Measurements from ENCODE around the gene HDAC4. TPM values are rescaled to one million over a fixed set of nuclear protein-coding genes. Genes with fewer than 3 reads are reported as not detected.

HDAC4 gene
- total and polyA plus RNA-seq, 2 of the 4 experiments (the other 2 are of a cell fraction), result 4.1 to 7.2 TPM

GRCh38 chr2:239034561-239035341, 366.1 kb downstream of the HDAC4 start:
- POLR2A ChIA-PET (ENCODE audit: unreplicated experiment), result no interaction called here
- H3K56ac ChIP-seq (ENCODE audit: extremely low read depth, insufficient read depth, low read length), result no peak overlapping the region
- H3K4me2 ChIP-seq (ENCODE audit: low read depth, low read length), result no peak overlapping the region
- H3K9me3 ChIP-seq (ENCODE audit: control insufficient read depth, insufficient read depth, low read length), result no peaks in the 10 kb centered on the region
- dilution Hi-C loops (cut with HindIII; ENCODE audit: low sequenced_read_pairs, unreplicated experiment), result no loop called here
- H3K4me1 ChIP-seq (ENCODE audit: control insufficient read depth, insufficient read depth, low read length), result no peaks in the 10 kb centered on the region
- H2BK5ac ChIP-seq (ENCODE audit: low read depth, low read length, poor library complexity, severe bottlenecking), result no peak overlapping the region
- TF ChIP-seq CEBPB (IDR thresholded peaks at IDR 0.05; ENCODE audit: low read depth, low read length) (no peak), ELK1 (IDR thresholded peaks at IDR 0.05; ENCODE audit: borderline replicate concordance, low read depth, low read length) (no peak), NFE2L2 (IDR thresholded peaks at IDR 0.05; ENCODE audit: low read depth, low read length) (no peak), CTCF (conservative IDR thresholded peaks at IDR 0.05; ENCODE audit: low read depth, low read length) (no peak), MAZ (IDR thresholded peaks at IDR 0.05; ENCODE audit: borderline replicate concordance, low read depth, low read length) (no peak), BHLHE40 (IDR thresholded peaks at IDR 0.05; ENCODE audit: low read depth, low read length) (no peak), FOS (IDR thresholded peaks at IDR 0.05; ENCODE audit: low read depth, low read length) (no peak), RCOR1 (IDR thresholded peaks at IDR 0.05; ENCODE audit: insufficient replicate concordance, low read length) (no peak), SMC3 (IDR thresholded peaks at IDR 0.05; ENCODE audit: low read depth, low read length) (no peak), POLR2A (IDR thresholded peaks at IDR 0.05; ENCODE audit: low read depth, low read length) (no peak)
- 16% methylated on average over 2 of the region's 19 CpGs; no CpG with 5 or more reads in 1 of the 2 experiments for WGBS, 2 experiments (ENCODE audit: extremely low coverage in 2 of 2, insufficient read length in 1 of 2)
- H4K8ac ChIP-seq (ENCODE audit: low read depth in 2 of 2, low read length in 2 of 2), result no peak overlapping the region
- no peak overlapping the region for H2BK120ac ChIP-seq (ENCODE audit: low read depth, low read length)
- BruUV-seq (replicated peaks), result no TSS peak
- DNase-seq, result no peak
- H3K27ac ChIP-seq (ENCODE audit: insufficient read depth, low read length), result no peak overlapping the region
- H3K79me1 ChIP-seq (ENCODE audit: low read depth in 1 of 2, low read length in 2 of 2), result no peaks in the 10 kb centered on the region
- peaks cover 10% of the 10 kb centered on the region for H3K27me3 ChIP-seq (ENCODE audit: control insufficient read depth, insufficient read depth, low read length)
- H3K9ac ChIP-seq (ENCODE audit: low read depth, low read length), result no peak overlapping the region
- no peak overlapping the region for H3K4me3 ChIP-seq (ENCODE audit: insufficient read depth, low read depth, low read length)
- no peak overlapping the region for H4K5ac ChIP-seq (ENCODE audit: low read depth, low read length)
- CTCF ChIA-PET, result interaction anchor here (1.0 kb wide), 1 partner anchor 10 kb away, joined by 4 read pairs; no protein-coding TSS in a partner anchor
- no peak overlapping the region for H3K23ac ChIP-seq (ENCODE audit: low read depth, low read length)
- H4K20me1 ChIP-seq (ENCODE audit: insufficient read depth, low read length), result no peaks in the 10 kb centered on the region
- no peak overlapping the region for H2BK15ac ChIP-seq (ENCODE audit: low read depth, low read length)
- no peaks in the 10 kb centered on the region for H3K9me1 ChIP-seq (ENCODE audit: insufficient read depth, low read length)
- H3K14ac ChIP-seq (replicated peaks; ENCODE audit: low read depth, low read length), result no peak overlapping the region
- no peak overlapping the region for H3K18ac ChIP-seq (ENCODE audit: low read depth, low read length)
- no peak overlapping the region for H3K4ac ChIP-seq (ENCODE audit: low read depth, low read length)
- no peak overlapping the region for H4K91ac ChIP-seq (ENCODE audit: insufficient read depth, low read depth, low read length)
- H2AK9ac ChIP-seq (replicated peaks; ENCODE audit: low read depth, low read length, poor library complexity), result no peak overlapping the region
- H2AK5ac ChIP-seq (ENCODE audit: low read depth, low read length), result no peak overlapping the region
- intact Hi-C loops (cut with micrococcal nuclease), result loop anchor here (2.0 to 10.0 kb wide), 3 partner anchors 370 to 956 kb away; partner anchors contain the start of gene HDAC4
- peak overlapping the region; percentile 67 for H2AFZ ChIP-seq (replicated peaks; ENCODE audit: low read length, poor library complexity)
- no peak for ATAC-seq (ENCODE audit: low read depth)
- in situ Hi-C loops (cut with MboI; ENCODE audit: low sequenced_read_pairs), result loop anchor here (25.0 kb wide), 1 partner anchor 1103 kb away; the partner anchor contains the start of genes COPS9 and OTOS
- H2BK20ac ChIP-seq (ENCODE audit: low read depth, low read length), result no peak overlapping the region
- H3K36me3 ChIP-seq (ENCODE audit: control insufficient read depth, insufficient read depth, low read length), result no peaks in the 10 kb centered on the region

Data from IMR-90 (cell line).